Midbrain (tissue), 1 donor: ENCODE data around the gene SLF1.

Source experiments
- DNase-seq: peaks from one replicate; lab custom pipeline; 2025; lab: John Stamatoyannopoulos, UW

SLF1 gene

GRCh38 chr5:94711785-94712184, 93.3 kb downstream of the SLF1 start:
- no peak for DNase-seq

GRCh38 chr5:94715768-94716167, 97.3 kb downstream of the SLF1 start:
- no peak for DNase-seq

- DNase-seq, result no peak
Observed at GRCh38 chr5:94725142-94725541, 106.7 kb downstream of the SLF1 start.

GRCh38 chr5:94731471-94731870, 113.0 kb downstream of the SLF1 start:
- no peak for DNase-seq

- DNase-seq, result no peak
Observed at GRCh38 chr5:94736498-94736897, 118.0 kb downstream of the SLF1 start.

GRCh38 chr5:94740286-94740685, 121.8 kb downstream of the SLF1 start:
- DNase-seq, result no peak

GRCh38 chr5:94742852-94743251, 124.4 kb downstream of the SLF1 start:
- DNase-seq, result no peak

- DNase-seq, result no peak
Observed at GRCh38 chr5:94744906-94745305, 126.4 kb downstream of the SLF1 start.

- DNase-seq, result no peak
Observed at GRCh38 chr5:94745786-94746730, 127.6 kb downstream of the SLF1 start.

GRCh38 chr5:94746731-94747124, 128.3 kb downstream of the SLF1 start:
- no peak for DNase-seq
